Iris pigment epithelial cell (primary cell): ENCODE measurements around the gene RNF207.

ENCODE experiments used
- DNase-seq: peaks from one replicate; pipeline ENCODE4 v3.0.0-alpha.2; 2011; ENCODE audit warnings: low read depth

Gene RNF207, protein sequence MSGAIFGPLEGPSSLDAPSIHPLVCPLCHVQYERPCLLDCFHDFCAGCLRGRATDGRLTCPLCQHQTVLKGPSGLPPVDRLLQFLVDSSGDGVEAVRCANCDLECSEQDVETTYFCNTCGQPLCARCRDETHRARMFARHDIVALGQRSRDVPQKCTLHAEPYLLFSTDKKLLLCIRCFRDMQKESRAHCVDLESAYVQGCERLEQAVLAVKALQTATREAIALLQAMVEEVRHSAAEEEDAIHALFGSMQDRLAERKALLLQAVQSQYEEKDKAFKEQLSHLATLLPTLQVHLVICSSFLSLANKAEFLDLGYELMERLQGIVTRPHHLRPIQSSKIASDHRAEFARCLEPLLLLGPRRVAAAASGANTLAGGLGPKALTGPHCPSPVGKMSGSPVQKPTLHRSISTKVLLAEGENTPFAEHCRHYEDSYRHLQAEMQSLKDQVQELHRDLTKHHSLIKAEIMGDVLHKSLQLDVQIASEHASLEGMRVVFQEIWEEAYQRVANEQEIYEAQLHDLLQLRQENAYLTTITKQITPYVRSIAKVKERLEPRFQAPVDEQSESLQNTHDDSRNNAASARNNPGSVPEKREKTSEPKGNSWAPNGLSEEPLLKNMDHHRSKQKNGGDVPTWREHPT

DNA sequence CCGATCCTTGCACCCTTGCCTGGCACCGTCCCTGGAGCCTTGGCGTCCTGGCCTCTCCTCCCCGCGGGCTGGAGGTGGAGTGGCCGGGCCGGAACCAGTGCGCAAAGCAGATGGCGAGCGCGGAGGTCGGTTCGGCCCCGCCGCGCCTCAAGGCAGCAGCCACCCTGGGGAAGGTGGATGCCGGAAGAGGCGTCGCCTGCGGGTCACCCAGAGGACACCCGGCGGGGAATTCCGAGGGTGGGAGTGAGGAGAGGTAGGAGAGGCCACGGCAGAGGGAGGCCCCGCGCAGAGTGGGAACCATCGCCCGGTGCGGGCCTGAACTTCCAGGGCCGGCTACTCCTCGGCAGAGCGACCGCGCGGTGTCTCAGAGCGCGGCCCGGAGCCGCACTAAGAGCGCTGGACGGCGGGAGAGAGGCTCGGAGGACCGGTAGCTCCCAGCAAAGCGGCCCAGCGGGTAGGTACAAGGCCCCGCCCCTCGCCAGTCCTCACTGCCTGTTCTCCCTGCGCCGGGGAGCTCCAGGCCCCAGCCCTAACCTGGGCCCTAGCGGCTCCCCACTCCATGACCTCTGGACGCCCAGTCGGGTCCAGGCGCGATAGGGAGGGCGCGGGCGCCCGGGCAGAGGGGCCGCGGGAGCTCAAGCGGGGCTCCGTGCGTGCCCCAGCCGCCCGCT is at the start of gene RNF207:
TSS of gene RNF207 (plus strand) at position 271 of the 671 bp plus-strand sequence. CDS start 417 bp downstream, outside the sequence.
- peak; percentile 77 for DNase-seq

DNA sequence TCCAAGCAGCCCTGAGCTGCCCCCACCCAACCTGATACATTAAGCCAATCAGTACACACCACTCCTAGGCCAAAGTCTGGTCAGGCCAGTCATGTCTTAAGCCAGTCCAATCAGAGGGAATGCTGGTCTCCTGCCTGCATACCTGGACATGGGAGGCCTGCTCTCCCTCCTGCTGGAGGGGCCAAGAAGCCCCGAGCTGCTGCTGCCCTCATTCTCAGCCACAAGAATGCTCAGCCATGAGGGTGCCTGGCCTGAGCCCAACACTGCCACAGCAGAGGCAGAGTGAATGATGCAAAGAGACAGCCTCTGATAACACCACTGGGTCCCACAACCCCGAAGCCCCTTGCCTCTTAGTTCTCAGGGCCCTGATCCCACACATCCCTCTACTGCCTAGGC is 48.8 kb upstream of the RNF207 start:
- DNase-seq = peak; percentile 11

DNA sequence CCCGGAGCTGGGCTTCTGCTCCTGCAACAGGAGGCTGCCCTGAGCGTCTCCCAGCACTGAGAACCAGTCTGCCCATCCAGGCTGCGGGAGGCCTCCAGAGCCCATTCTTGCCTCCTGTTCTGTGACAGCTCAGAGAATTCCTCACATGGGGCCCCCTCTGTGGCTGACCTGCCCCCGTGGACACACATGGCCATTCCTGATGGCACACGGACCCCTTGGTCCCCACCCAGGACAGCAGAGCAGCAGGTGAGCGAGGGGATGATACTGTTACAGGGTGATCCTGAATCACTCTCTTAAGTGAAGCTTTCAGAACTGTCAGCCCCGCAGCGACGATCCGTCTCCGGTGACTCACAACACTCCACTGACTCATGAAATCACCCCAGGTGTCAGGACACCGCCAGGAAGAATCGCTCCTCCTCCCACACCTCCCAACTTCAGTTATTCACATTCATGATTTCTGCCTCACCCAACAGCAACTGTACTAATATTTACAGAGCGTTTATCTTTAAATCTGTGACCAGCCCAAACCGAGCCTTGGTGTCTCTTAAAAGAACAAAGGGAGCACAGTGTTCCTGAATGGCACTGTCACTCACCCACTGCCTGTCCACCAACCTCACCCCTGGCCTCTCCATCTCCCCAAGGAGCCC is 48.3 kb upstream of the RNF207 start:
- DNase-seq = peak; percentile 66

- no peak for DNase-seq
These were observed 47.7 kb upstream of the RNF207 start for GRCh38 chr1:6158181-6158580.

DNA sequence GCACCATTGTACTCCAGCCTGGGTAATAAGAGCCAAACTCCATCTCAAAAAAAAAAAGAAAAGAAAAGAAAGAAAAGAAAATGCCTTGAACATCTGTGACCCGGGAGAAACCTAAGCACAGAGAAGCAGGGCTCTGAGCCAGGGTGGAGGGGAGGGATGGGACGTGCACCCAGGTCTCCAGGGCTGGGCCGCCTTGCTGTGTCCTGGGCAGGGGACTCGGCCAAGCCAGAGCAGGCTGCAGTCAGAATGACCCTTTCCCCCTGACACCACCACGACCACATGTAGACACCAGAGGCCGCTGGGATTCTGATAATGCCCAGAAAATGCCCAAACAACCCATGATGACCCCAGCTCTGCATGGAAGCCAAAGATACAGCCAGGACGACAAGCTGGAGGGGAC is 43.6 kb upstream of the RNF207 start:
- DNase-seq = no peak

GRCh38 chr1:6162773-6163172 is 43.1 kb upstream of the RNF207 start:
- no peak for DNase-seq

GRCh38 chr1:6163191-6163972 is 42.5 kb upstream of the RNF207 start:
- DNase-seq = no peak

GRCh38 chr1:6163973-6164617 is 41.8 kb upstream of the RNF207 start:
- DNase-seq = no peak

GRCh38 chr1:6165027-6165426 is 40.9 kb upstream of the RNF207 start:
- no peak for DNase-seq

DNA sequence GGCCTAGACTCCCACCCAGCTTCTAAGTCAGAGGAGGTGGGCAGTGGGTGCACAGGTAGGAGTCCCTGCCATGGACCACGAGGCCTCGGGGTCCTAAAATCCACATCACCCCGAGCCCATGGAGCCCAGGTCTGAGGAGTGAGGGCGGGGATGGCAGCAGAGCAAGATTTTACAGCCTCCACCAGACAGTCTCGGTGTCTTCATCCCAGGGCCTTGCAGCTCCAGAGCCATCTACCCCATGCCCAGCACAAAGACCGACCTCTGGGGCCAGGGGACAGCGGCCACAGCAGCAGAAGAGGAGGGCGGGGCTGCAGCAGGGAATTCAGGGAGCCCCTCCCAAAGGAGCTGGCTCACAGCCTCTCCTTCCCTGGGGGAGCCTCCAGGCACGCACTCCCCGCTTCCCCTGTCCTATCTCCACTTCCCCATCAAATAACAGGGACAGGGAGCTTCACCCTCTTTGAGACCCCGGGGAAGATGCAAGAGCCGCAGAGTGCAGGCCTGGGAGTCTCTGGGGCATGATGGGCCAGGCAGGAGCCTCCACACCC is 40.4 kb upstream of the RNF207 start:
- DNase-seq = no peak

- DNase-seq = no peak
These were observed 39.7 kb upstream of the RNF207 start for GRCh38 chr1:6166221-6166620.

DNA sequence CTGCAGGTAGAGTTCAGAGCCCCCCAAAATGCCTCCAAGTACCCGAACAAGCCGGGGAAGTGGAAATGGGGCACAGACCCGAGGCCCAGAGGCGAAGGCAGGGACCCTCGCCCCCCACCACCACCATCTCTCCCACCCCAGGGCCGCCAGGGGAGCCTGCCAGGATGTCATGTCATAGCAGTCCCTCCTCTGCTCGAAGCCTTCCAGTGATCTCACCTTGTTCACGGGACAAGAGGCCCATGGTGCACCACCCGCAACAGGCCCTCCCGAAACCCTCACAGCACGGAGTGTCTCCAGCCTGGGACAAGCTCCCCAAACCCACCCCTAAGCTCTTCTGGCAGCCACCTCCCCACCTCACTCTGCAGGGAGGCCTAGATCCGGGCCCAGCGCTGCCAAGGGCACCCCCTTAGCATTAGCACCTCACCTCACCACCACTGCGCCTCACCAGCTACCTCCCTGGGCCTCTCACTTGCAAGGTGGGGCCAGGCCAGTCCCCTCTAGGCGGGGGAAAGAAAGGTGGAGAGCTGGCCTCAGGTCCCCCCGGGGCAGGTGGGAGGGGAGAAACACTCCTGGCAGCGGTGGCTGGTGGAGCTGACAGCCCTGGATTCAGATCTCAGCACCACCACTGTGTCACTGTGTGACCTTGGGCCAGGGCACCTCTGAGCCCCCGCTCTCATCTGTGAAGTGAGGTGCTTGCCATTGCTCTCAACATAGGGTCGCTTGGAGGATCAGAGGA is 39.1 kb upstream of the RNF207 start:
- DNase-seq = no peak

- DNase-seq = no peak
These were observed 38.3 kb upstream of the RNF207 start for GRCh38 chr1:6167391-6168303.

DNA sequence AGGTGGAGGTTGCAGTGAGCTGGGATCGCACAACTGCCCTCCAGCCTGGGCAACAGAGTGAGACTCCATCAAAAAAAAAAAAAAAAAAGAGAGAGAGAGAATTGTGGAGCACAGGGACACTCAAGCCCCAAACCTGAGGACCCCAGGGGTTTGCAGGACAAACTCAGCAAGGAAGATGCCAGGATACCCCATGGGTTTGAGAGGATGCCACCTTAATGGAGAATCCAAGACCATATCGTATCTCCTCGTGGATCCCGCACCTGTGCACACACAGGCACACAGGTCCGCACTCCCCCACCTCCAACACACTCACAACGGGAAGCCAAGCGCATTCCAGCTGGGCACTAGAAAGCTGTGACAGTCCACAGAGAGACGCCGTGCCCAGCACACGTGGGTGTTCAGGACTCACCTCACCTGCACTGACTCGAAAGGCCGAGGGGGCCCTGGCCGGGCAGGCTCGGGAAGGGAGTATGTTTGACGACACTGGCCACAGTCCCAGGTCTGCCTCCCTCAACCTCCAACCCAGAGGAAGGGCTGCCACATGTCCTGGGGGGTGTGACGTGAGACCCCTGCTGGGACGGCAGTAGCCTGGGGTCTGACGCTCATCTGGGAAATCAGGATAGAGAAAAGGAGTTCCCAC is 36.9 kb upstream of the RNF207 start:
- no peak for DNase-seq

- DNase-seq = no peak
These were observed 35.7 kb upstream of the RNF207 start for GRCh38 chr1:6170116-6170741.

- DNase-seq = no peak
These were observed 35.1 kb upstream of the RNF207 start for GRCh38 chr1:6170742-6171201.

- DNase-seq = no peak
These were observed 34.3 kb upstream of the RNF207 start for GRCh38 chr1:6171548-6172124.

GRCh38 chr1:6172549-6172948 is 33.4 kb upstream of the RNF207 start:
- DNase-seq = no peak
